Urothelium cell line (cell line): ENCODE results near the gene ARHGAP19.
"Not testable (repeated sequence)": the region's sequence is repeated elsewhere in the genome, so short reads cannot be mapped to it uniquely, and the experiment has no call there.

Source experiments
- DNase-seq: peaks from one replicate; pipeline ENCODE4 v3.0.0; 2011; ENCODE audit warnings: low spot score, mixed read lengths
- FAIRE-seq: peaks from 2 replicates; lab custom pipeline; 2011; peaks lifted over from hg19 to GRCh38; lab: Jason Lieb, UNC

The ARHGAP19 gene

GRCh38 chr10:97321804-97322190 is 29.4 kb upstream of the ARHGAP19 start:
- no peak for FAIRE-seq

GRCh38 chr10:97321032-97321803 is 28.8 kb upstream of the ARHGAP19 start:
- no peak for FAIRE-seq
- DNase-seq, result no peak

More at GRCh38 chr10:97321804-97322190, 29.4 kb upstream of the ARHGAP19 start:
- no peak for DNase-seq

- no peak for FAIRE-seq
Observed at GRCh38 chr10:97320480-97321031, 28.1 kb upstream of the ARHGAP19 start.

GRCh38 chr10:97319671-97320479 is 27.4 kb upstream of the ARHGAP19 start:
- DNase-seq, result peak; percentile 56

More at GRCh38 chr10:97320480-97321031, 28.1 kb upstream of the ARHGAP19 start:
- DNase-seq, result no peak

GRCh38 chr10:97318772-97319651 is 26.6 kb upstream of the ARHGAP19 start, which contains the start of gene FRAT1:
Gene FRAT1 (plus strand): TSS chr10:97319271. CDS start chr10:97319454, 183 bp downstream.
- FAIRE-seq, result peak; percentile 90
- peak; percentile 83 for DNase-seq

More at GRCh38 chr10:97319671-97320479, 27.4 kb upstream of the ARHGAP19 start:
- FAIRE-seq, result no peak

- DNase-seq, result no peak
- no peak for FAIRE-seq
Observed at GRCh38 chr10:97314671-97315070, 22.2 kb upstream of the ARHGAP19 start.

- no peak for FAIRE-seq
- DNase-seq, result no peak
Observed at GRCh38 chr10:97312897-97313296, 20.5 kb upstream of the ARHGAP19 start.

- DNase-seq, result no peak
- FAIRE-seq, result no peak
Observed at GRCh38 chr10:97311111-97311626, 18.7 kb upstream of the ARHGAP19 start.

GRCh38 chr10:97307866-97308780 is 15.7 kb upstream of the ARHGAP19 start:
- DNase-seq (no peak), FAIRE-seq (no peak)

- FAIRE-seq, result no peak
- no peak for DNase-seq
Observed at GRCh38 chr10:97307441-97307840, 15.0 kb upstream of the ARHGAP19 start.

GRCh38 chr10:97302088-97302791 is 9.8 kb upstream of the ARHGAP19 start:
- FAIRE-seq (no peak), DNase-seq (no peak)

GRCh38 chr10:97300980-97301379 is 8.5 kb upstream of the ARHGAP19 start:
- FAIRE-seq (no peak), DNase-seq (no peak)

GRCh38 chr10:97298223-97298571 is 5.8 kb upstream of the ARHGAP19 start:
- FAIRE-seq, result no peak
- DNase-seq, result no peak

- DNase-seq, result no peak
- no peak for FAIRE-seq
Observed at GRCh38 chr10:97297556-97298222, 5.3 kb upstream of the ARHGAP19 start.

- FAIRE-seq, result no peak
- no peak for DNase-seq
Observed at GRCh38 chr10:97292862-97293198, 393 bp upstream of the ARHGAP19 start.

- FAIRE-seq, result no peak
- no peak for DNase-seq
Observed at GRCh38 chr10:97291357-97292096, 910 bp downstream of the ARHGAP19 start.

GRCh38 chr10:97290576-97291356 is 1.7 kb downstream of the ARHGAP19 start:
- DNase-seq, FAIRE-seq: not testable (repeated sequence)
